DMS153 (cell line): ENCODE measurements around the gene ADRA2B.

Source experiments
- DNase-seq: peaks from one replicate; lab custom pipeline; 2025; lab: John Stamatoyannopoulos, UW

The ADRA2B gene

DNA sequence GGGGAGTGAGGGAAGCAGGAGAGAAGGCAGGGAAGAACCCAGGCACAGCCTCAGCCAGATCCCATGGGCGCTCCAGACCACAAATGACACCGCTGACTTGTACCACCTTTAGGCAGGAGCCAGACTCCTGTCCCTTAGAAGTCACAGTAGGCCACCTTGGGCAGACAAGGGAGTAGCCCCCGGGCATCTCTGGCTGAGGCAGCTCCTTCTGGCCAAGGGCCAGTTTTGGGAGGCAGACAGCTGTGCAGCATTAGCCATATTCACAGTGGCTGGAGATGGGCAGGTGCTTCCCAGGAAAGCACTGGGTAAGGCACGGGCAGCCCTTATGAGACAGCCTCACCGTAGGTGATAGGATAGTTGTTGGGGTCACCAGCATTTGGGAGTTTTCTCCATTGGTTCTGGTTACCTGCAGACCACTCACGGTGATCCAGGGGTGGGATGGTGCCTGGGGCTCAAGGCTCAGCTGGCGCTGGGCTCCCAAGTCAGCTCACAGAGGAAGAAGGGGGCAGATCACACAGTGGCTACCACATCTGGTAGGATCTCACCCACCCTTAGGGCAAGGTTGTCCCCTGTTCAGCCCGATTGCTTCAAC, 19.9 kb upstream of the ADRA2B start:
- DNase-seq = no peak

DNA sequence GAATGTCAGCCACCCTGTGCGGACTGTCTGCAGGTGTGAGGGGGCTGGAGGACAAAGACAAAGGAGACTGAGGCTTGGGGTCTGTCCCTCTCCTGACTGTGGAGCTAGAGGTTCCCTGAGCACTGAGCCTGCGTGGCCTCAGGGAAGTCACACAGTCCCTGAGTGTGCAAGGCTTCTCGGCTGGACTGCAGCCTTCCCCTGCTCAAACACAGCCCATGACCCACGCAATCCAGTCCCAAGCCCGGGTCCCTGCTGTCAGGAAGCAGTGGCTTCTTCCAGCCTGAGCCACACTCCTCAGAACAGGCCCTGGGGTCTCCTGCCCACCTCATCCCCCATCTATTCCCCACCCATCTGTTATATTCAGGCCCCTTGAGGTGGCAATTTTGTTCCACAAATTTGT, 19.2 kb upstream of the ADRA2B start:
- DNase-seq = no peak

DNA sequence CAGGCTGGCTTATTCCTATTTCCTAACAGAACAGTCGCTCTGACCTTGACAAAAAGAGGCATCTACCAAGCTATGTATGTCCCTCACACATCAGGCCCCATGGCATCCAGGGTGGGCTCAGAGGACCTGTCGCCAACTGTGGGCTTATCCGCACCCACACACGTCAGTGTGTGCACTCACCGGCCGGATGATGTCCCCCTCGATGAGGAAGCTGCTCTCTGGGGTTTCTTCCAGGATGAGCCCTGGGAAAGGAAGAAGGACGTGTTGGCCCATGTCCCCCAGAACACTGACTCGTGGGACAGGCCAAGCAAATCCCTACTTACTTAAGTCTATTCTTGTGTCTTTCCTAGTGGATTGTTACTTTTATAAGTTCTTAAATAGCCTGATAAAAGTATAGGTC, 18.8 kb upstream of the ADRA2B start:
- DNase-seq = no peak

GRCh38 chr2:96134421-96134820, 18.1 kb upstream of the ADRA2B start:
- DNase-seq = no peak

GRCh38 chr2:96131813-96132745, 15.7 kb upstream of the ADRA2B start:
- no peak for DNase-seq

DNA sequence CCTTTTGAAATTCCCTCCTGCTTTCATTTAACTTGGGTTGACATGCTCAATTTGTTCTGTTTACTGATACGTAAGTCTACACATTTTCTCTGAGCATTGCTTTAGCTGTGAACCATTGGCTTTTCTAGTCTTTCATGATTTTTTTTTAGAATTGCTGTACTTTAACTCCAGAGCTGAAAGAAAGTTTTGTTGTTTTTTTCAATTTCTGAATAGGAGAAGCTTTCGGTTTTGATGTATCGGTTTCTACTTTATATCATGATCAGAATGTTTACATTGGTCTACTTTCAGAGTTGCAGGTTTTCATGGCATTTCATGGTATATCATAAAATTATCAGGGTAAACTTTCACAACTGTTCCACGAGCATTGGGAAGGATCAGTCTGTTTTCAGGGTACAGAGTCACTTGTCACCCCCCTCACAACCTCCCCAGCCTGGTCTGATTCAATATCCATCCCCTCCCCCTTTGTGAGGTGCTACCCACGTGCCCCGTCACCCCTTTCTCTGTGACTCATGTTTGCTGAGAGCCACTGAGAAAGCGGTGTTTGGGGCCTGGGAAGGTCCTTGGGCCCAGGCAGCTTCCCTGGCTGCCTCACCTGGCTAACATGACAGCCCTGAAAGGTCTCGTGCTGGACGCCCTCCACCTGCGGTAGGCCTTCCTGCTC, 14.9 kb upstream of the ADRA2B start:
- DNase-seq = no peak

DNA sequence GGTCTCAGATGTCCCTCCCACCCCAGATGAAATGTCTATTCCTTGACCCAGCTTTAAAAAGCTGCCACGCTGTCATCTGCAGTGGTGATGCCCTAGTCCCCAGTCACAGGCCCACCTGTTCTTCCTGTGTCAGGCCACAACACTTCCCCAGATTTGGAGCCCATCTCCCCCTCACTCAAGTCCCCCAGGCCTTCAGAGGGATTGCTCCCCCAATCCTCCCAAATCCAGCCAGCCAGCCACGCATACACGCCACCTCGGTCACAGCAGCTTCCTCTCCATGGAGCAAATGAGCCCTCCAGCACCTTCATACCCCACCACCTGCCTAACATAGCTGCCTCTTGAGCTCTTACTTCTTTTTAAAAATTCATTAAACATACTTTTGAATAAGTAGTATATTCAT, 14.1 kb upstream of the ADRA2B start:
- DNase-seq = no peak

DNA sequence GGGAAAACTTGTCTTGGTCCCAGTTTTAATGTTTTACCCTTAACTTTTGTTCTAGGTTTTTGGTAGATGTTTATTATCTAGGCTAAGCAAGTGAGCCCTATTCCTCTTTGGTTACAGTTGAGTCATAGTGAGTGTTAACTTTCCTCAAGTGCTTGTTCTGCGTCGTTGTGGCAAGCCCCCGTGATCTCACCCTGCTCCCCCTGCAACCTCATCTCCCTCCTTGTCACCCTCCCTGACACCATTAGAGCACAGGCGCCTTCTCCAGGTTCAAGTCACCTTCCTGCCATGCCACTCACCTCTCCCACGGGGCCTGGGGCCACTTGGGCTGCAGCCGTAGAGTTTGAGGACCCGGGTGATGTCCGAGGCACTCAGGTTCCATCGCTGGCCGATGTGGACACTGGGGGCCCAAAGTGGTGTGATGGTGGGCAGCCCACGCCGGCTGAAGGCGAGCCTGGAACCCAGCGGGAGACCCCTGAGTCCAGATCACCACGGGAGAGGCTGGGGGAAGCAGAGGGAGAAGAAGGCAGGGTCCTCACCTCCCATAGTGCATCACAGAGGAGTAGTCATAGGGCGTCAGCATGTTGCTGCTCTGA, 13.3 kb upstream of the ADRA2B start:
- no peak for DNase-seq

DNA sequence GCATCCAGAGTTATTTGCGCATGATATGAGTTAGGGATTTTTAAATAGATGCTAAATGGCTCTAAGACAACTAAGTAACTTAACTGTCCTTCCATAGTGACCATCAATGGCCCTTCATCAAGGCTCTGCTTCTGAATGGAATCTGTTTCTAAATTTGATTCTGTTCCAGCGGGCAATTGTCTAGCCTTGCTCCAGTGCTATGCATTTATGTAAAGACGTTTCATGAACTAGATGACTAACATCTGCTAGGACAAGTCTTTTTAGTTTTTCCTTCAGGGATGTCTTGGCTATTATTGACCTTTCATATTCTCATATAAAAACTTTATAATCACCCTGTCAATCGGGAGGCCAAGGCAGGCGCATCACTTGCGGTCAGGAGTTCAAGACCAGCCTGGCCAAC, 12.1 kb upstream of the ADRA2B start:
- DNase-seq = no peak

- no peak for DNase-seq
Measured at GRCh38 chr2:96124406-96125265, 8.3 kb upstream of the ADRA2B start.

- no peak for DNase-seq
Measured at GRCh38 chr2:96123936-96124335, 7.6 kb upstream of the ADRA2B start.

GRCh38 chr2:96123290-96123689, 6.9 kb upstream of the ADRA2B start:
- DNase-seq = no peak

DNA sequence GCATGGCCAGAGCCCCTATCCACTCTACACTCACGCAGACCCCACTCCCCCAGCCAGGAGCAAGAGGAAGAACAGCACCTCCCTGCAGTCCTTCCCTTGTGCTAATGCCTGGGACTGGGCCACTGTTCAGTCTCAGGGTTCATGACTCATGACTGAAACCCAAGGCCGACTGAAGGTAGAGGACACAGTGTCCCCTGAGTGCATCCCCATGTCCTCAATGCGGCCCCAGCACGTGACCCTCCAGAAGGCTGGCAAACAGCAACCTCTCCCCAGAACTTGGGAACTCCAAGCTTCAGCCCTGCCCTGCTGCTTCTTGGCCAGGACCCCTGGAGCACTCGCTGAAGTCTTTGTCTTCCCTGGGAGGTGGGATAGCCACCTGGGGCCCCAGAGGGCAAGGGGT, 6.0 kb upstream of the ADRA2B start:
- DNase-seq = no peak

- DNase-seq = no peak
Measured at GRCh38 chr2:96121414-96121813, 5.0 kb upstream of the ADRA2B start.

- DNase-seq = no peak
Measured at GRCh38 chr2:96120991-96121390, 4.6 kb upstream of the ADRA2B start.

DNA sequence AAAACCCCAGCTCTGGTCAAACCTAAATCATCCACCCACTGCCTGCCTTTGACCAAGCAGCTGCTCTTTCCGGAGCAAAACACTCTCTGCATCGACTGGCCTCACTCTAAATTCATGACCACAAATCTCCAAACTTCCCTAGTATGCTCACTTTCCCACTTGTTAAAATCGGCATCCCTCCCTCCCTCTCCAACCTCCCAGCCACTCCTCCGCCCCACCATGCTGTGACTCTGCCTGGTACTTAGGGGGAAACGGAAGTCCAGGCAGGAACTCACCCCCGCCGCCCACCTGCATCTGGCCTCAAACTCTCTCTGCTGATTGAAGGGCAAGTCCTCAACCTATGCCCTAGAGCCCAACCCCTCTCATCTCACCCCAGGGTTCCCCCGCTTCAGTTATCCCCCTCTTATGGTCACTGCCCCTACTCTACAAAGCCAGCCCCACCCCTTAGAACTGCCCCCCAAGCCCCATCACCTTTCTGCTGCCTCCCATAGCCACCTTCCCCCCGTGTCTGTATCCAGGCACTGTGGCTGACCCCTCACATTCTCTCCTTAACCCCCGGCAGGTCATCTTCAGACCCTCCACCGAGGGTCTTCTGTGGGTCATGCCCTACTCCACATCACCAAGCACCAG, 3.8 kb upstream of the ADRA2B start:
- no peak for DNase-seq

DNA sequence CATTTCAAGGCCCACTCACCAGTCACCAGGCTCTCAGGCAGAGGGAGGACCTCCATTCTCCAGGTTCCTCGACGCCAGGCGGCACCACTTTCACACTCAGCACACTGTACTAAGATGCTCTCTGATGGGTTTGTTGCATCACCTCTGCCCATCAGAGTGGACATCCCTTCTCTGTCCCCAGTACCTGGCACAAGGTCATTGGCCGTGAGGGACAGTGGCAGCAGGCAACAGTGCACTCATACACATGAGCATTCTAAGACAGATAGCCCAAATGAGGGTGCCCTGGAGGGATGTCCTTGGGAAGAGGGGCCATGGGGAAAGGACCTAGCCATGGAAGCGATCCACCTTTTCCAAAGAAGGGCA, 3.0 kb upstream of the ADRA2B start:
- DNase-seq = no peak

GRCh38 chr2:96118698-96119388, 2.5 kb upstream of the ADRA2B start:
- no peak for DNase-seq

GRCh38 chr2:96117701-96118588, 1.6 kb upstream of the ADRA2B start:
- no peak for DNase-seq
